HG02938 (cell line): ENCODE measurements around the gene MCM3AP.
"Not testable (repeated sequence)": the region's sequence is repeated elsewhere in the genome, so short reads cannot be mapped to it uniquely, and the experiment has no call there.

Source experiments
- ATAC-seq: cut with Tn5 transposase; IDR thresholded peaks from one replicate; pipeline ENCODE4 v1.9.1; 2021; ENCODE audit warnings: mild to moderate bottlenecking, moderate library complexity; ENCODE audit not compliant: unreplicated experiment

MCM3AP gene

DNA sequence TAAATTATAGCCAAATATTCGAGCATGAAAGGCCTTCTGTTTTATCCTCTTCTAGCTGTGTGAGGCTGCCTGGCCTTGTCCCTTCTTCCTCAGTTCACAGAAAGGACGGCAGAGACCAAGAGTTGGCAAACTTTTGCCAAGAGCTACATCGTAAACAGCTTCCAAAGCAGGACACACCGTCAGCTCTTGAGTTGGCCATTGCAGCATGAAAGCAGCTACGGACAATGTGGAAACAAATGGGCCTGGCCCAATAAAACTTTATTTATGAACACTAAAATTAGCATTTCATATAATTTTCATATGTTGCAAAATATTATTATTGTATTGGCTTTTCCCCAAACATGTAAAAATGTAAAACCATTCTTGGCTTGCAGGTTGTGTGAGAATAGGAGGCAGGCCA lies 27.5 kb upstream of the MCM3AP start:
- ATAC-seq, result no peak

GRCh38 chr21:46311568-46311967 lies 26.2 kb upstream of the MCM3AP start:
- ATAC-seq, result no peak

GRCh38 chr21:46310260-46310659 lies 24.8 kb upstream of the MCM3AP start:
- not testable (repeated sequence) for ATAC-seq

- no peak for ATAC-seq
Observed at GRCh38 chr21:46308431-46308830, 23.0 kb upstream of the MCM3AP start.

DNA sequence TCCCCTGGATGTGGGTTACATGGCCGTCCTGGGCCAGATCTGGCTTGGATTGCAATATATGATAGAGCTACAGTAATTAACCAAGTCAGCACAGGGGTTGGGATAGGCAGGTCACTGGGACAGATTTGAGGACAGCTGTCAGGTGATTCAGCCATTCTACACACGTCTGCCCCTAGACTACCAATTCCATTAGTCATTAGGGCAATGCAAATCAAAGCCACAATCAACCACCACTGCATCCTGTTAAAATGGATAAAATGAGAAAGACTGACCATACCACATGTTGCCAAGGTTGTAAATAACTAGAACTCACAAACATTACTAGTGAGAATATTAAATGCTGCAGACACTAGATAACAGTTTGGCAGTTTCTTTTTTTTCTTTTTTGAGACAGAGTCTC lies 22.2 kb upstream of the MCM3AP start:
- ATAC-seq, result no peak

- ATAC-seq, result no peak
Observed at GRCh38 chr21:46304955-46305354, 19.5 kb upstream of the MCM3AP start.

- no peak for ATAC-seq
Observed at GRCh38 chr21:46304437-46304836, 19.0 kb upstream of the MCM3AP start.

- no peak for ATAC-seq
Observed at GRCh38 chr21:46301759-46302158, 16.3 kb upstream of the MCM3AP start.

DNA sequence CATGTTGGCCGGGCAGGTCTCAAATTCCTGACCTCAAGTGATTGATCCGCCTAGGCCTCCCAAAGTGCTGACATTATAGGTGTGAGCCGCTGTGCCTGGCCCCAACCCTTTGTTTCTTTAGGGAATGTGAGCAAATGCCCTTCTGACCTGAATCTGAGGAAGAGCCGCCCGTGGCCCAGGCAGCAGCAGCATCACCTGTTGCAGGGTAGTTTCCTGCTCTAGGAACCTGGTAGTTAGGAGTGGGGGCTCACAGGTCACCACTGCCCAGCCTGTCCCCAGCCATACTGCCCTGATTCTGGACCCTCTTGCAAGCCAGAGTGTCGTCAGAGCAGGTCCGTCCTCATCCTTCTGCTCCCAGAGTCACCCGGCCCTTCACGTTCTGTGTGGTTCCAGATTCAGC lies 13.8 kb upstream of the MCM3AP start:
- ATAC-seq, result no peak

DNA sequence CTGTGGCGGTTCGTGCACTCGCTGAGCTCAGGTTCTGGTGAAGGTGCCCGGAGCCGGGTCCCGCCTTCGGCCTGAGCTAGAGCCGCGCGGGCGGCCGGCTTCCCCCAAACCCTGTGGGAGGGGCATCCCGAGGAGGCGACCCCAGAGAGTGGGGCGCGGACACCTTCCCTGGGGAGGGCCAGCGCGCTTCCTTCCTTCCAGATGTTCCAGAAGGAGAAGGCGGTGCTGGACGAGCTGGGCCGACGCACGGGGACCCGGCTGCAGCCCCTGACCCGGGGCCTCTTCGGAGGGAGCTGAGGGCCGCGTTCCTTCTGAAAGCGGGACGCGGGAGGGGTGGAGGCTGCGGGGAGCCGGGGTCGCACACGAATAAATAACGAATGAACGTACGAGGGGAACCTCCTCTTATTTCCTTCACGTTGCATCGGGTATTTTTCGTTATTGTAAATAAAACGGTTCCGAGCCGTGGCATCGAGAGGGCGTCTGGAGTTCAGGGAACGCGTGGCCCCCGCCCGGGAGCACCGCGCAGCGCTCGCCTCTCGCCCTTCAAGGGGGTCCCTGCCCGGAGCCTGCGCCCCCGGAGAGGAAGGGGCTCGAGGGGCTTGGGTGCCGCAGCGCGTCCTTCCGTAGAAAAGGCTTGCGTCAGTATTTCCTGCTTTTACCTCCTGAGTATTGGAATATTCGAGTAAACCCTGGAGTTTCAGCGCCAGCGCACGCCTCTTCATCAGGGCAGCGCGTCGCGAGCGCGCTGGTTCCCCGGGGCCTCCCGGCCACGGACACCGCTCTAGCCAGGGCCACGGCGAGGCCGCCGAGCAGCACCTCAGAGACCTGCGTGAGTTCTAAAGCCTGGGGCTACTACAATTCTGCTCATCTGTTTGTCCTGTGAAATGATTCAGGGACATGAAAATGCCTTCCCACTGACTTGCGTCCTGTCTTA lies 12.2 kb upstream of the MCM3AP start:
- no peak for ATAC-seq

DNA sequence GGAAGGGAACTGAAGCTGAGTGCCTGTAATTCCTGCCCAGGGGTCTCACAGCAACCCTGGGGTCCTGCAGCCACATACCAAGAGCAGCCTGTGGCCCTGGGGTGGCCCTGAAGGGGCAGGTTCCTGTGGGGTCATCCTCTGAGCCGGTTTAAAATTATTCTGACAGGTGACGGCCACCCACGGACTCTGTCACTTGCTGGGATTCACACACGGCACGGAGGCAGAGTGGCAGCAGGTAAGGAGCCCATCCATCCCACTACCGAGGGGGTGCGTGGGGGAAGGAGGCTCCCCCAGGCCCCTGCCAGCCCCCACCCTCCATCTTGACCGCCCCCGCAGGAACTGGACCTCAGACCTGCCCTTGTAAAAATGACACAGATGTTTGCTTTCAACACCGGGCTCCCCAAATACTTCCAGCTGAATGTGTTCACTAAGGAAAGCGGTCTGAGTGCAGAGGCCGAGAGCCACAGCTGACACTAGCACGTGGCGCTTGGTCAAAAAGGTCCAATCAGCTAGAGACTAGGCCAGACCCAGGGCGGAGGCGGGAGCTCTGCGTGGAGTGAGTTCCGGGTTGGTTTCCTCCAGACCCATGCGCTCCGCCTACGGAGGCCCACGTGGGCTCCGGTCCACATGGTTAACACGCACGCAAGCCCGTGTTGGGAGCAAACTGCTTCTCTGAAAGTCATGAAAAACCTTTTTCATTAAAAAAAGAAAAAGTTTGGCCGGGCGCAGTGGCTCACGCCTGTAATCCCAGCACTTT lies 10.8 kb upstream of the MCM3AP start:
- no peak for ATAC-seq

- no peak for ATAC-seq
Observed at GRCh38 chr21:46295177-46295770, 9.9 kb upstream of the MCM3AP start.

- no peak for ATAC-seq
Observed at GRCh38 chr21:46294647-46295176, 9.3 kb upstream of the MCM3AP start.

- no peak for ATAC-seq
Observed at GRCh38 chr21:46291561-46291960, 6.2 kb upstream of the MCM3AP start.

DNA sequence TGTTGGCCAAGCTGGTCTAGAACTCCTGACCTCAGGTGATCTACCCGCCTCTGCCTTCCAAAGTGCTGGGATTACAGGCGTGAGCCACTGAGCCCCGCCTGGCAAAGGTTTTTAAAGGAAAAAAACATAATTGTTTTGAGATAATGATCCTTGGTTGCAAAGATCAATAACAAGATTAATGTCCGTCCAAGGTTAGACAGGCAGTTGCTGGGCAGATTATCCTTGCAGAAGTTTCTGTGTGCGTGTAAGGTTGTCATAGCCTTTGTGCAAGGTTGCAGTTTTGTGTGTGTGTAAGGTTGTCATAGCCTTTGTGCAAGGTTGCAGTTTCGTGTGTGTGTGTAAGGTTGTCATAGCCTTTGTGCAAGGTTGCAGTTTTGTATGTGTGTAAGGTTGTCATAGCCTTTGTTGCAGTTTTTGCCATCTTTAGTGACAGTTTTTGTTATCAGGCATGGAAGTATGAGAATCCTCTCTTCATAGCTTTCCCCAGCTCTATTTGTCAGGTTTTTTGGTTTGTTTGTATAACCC lies 4.3 kb upstream of the MCM3AP start:
- no peak for ATAC-seq

- no peak for ATAC-seq
Observed at GRCh38 chr21:46287541-46287940, 2.1 kb upstream of the MCM3AP start.

GRCh38 chr21:46286648-46287002 lies 1.2 kb upstream of the MCM3AP start:
- ATAC-seq, result no peak

GRCh38 chr21:46285761-46286647 lies 593 bp upstream of the MCM3AP start, which contains the start of gene YBEY:
Gene YBEY (plus strand): TSS chr21:46286342. CDS start chr21:46286914, 572 bp downstream.
- peak; percentile 80 for ATAC-seq

DNA sequence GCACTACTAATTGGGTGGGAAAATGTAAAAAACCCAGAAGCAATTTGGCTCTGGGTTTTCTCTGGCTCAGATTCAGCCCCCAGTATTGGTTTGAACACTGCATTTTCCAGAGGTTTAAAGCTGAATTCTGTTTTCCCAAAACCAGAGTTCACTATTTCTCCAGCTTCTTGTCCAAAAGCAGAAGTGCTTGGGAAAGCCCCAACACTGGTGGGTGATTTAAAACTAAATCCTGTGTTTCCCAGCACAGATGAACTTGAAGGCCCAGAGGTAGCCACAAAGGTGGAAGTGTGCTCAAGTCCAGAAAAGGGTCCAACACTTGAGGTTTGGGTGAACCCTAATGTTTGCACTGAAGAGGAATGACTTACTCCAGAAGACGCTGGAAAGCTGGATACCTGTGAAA lies 678 bp downstream of the MCM3AP start:
- no peak for ATAC-seq

DNA sequence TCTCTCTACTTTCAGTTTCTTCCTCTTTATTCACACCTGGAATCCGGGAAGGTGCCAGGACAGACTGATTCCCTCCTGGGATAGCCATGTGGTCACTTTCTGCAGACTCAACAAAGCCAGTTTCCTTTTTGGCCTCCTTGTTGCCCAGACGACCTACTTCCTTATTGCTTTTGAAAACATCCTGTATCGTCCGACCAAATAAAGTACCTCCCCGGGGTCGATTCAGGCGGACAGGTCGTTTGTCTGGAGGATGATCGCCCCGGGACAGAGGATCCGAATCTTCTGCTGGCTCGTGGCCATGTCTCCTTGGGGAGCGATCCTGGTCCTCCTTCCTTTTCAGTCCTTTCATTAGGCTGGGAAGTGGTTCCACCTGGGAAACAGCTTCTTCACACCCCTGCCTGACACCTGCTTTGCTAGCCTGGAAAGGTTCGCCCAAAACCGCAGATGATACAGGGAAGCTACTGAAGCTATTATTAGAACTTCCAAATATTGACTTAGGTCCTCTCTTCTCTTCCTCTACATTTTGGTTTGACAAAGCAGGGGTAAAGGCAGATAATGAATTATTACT lies 1.2 kb downstream of the MCM3AP start:
- no peak for ATAC-seq
